ENCODE data around the gene ACSL1.

ACSL1 gene

GRCh38 chr4:184825896-184826690 is at the start of gene ACSL1:
Gene ACSL1 (minus strand): TSS chr4:184825968. CDS start chr4:184803514, 22,454 bp downstream.
- DNase-seq (ENCODE audit: low read depth) = peak; percentile 70

GRCh38 chr4:184873054-184873453 is 47.3 kb upstream of the ACSL1 start:
- no peak for DNase-seq (ENCODE audit: low read depth)

- no peak for DNase-seq (ENCODE audit: low read depth)
These were observed 45.0 kb upstream of the ACSL1 start for GRCh38 chr4:184870718-184871117.

GRCh38 chr4:184868623-184869022 is 42.9 kb upstream of the ACSL1 start:
- DNase-seq (ENCODE audit: low read depth) = no peak

- DNase-seq (ENCODE audit: low read depth) = no peak
These were observed 38.1 kb upstream of the ACSL1 start for GRCh38 chr4:184863916-184864315.

- DNase-seq (ENCODE audit: low read depth) = no peak
These were observed 35.3 kb upstream of the ACSL1 start for GRCh38 chr4:184861047-184861446.

- no peak for DNase-seq (ENCODE audit: low read depth)
These were observed 34.4 kb upstream of the ACSL1 start for GRCh38 chr4:184860018-184860779.

- no peak for DNase-seq (ENCODE audit: low read depth)
These were observed 31.8 kb upstream of the ACSL1 start for GRCh38 chr4:184857441-184858121.

- peak; percentile 9 for DNase-seq (ENCODE audit: low read depth)
These were observed 30.5 kb upstream of the ACSL1 start for GRCh38 chr4:184856277-184856609.

- no peak for DNase-seq (ENCODE audit: low read depth)
These were observed 28.9 kb upstream of the ACSL1 start for GRCh38 chr4:184854673-184855072.

- no peak for DNase-seq (ENCODE audit: low read depth)
These were observed 27.7 kb upstream of the ACSL1 start for GRCh38 chr4:184853436-184853835.

GRCh38 chr4:184851886-184852285 is 26.1 kb upstream of the ACSL1 start:
- no peak for DNase-seq (ENCODE audit: low read depth)

- peak; percentile 68 for DNase-seq (ENCODE audit: low read depth)
These were observed 25.4 kb upstream of the ACSL1 start for GRCh38 chr4:184851200-184851541.

- DNase-seq (ENCODE audit: low read depth) = no peak
These were observed 24.8 kb upstream of the ACSL1 start for GRCh38 chr4:184850431-184851199.

- DNase-seq (ENCODE audit: low read depth) = no peak
These were observed 24.2 kb upstream of the ACSL1 start for GRCh38 chr4:184850018-184850417.

- DNase-seq (ENCODE audit: low read depth) = no peak
These were observed 23.4 kb upstream of the ACSL1 start for GRCh38 chr4:184849185-184849584.

- no peak for DNase-seq (ENCODE audit: low read depth)
These were observed 22.7 kb upstream of the ACSL1 start for GRCh38 chr4:184848510-184848909.

- no peak for DNase-seq (ENCODE audit: low read depth)
These were observed 20.8 kb upstream of the ACSL1 start for GRCh38 chr4:184846531-184846930.

GRCh38 chr4:184845367-184846021 is 19.7 kb upstream of the ACSL1 start:
- DNase-seq (ENCODE audit: low read depth) = peak; percentile 64

GRCh38 chr4:184844742-184845141 is 19.0 kb upstream of the ACSL1 start:
- no peak for DNase-seq (ENCODE audit: low read depth)

GRCh38 chr4:184843984-184844554 is 18.3 kb upstream of the ACSL1 start:
- no peak for DNase-seq (ENCODE audit: low read depth)
